HEK293 (cell line): ENCODE data around the gene BCDIN3D.

Source experiments
- BCL11A ChIP-seq: fragments of 450-650 bp; formaldehyde crosslinking; IDR thresholded peaks from 2 replicates; pipeline ENCODE4 v1.5.1; 2016; ENCODE audit warnings: low read depth, missing biosample characterization, missing genetic modification characterization
- ZNF132 ChIP-seq: fragments of 450-650 bp; formaldehyde crosslinking; IDR thresholded peaks from 2 replicates; pipeline ENCODE4 v1.5.1; 2017; ENCODE audit warnings: missing biosample characterization, missing genetic modification characterization, borderline replicate concordance
- ZNF140 ChIP-seq: fragments of 450-650 bp; formaldehyde crosslinking; IDR thresholded peaks from 2 replicates; pipeline ENCODE4 v1.5.1; 2016; ENCODE audit warnings: missing biosample characterization, missing genetic modification characterization
- ZNF560 ChIP-seq: fragments of 450-650 bp; formaldehyde crosslinking; IDR thresholded peaks from 2 replicates; pipeline ENCODE4 v1.5.1; 2017; ENCODE audit warnings: missing biosample characterization, missing genetic modification characterization, borderline replicate concordance
- ZNF792 ChIP-seq: fragments of 450-650 bp; formaldehyde crosslinking; IDR thresholded peaks from 2 replicates; pipeline ENCODE4 v1.5.1; 2016; ENCODE audit warnings: missing biosample characterization, missing genetic modification characterization
- TF ChIP-seq, protein P1 (sequence below): fragments of 450-650 bp; formaldehyde crosslinking; IDR thresholded peaks from 2 replicates; pipeline ENCODE4 v1.5.1; 2016; ENCODE audit warnings: missing biosample characterization, missing genetic modification characterization
- TF ChIP-seq, protein P2 (sequence below): fragments of 450-650 bp; formaldehyde crosslinking; IDR thresholded peaks from 2 replicates; pipeline ENCODE4 v1.5.1; 2016; ENCODE audit warnings: missing biosample characterization, missing genetic modification characterization

DNA sequence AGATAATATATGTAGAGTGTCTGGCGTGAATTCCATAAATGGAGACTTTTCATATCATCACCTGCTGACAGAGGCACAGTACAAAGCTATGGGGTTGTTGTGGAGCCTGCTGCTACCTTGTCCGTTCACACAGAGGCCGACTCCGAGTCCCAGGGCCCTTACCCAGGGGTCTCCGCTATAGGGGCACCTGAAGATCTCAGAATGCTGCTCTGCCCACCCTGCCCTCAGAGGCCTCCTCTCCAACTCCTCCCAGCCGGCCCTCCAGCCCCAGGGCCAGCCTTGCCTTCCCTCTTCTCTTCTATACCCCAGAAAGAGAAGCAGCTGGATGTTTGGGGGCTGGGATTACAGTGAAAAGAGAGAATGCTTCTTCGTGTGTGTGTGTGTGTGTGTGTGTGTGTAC lies 36.0 kb downstream of the BCDIN3D start:
- TF ChIP-seq ZNF560 (no peak), ZNF132 (no peak), ZNF140 (no peak), ZNF792 (no peak), BCL11A (tag by site-specific recombination) (no peak)
- TF ChIP-seq, protein P1, sequence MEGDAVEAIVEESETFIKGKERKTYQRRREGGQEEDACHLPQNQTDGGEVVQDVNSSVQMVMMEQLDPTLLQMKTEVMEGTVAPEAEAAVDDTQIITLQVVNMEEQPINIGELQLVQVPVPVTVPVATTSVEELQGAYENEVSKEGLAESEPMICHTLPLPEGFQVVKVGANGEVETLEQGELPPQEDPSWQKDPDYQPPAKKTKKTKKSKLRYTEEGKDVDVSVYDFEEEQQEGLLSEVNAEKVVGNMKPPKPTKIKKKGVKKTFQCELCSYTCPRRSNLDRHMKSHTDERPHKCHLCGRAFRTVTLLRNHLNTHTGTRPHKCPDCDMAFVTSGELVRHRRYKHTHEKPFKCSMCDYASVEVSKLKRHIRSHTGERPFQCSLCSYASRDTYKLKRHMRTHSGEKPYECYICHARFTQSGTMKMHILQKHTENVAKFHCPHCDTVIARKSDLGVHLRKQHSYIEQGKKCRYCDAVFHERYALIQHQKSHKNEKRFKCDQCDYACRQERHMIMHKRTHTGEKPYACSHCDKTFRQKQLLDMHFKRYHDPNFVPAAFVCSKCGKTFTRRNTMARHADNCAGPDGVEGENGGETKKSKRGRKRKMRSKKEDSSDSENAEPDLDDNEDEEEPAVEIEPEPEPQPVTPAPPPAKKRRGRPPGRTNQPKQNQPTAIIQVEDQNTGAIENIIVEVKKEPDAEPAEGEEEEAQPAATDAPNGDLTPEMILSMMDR = no peak
- TF ChIP-seq, protein P2, sequence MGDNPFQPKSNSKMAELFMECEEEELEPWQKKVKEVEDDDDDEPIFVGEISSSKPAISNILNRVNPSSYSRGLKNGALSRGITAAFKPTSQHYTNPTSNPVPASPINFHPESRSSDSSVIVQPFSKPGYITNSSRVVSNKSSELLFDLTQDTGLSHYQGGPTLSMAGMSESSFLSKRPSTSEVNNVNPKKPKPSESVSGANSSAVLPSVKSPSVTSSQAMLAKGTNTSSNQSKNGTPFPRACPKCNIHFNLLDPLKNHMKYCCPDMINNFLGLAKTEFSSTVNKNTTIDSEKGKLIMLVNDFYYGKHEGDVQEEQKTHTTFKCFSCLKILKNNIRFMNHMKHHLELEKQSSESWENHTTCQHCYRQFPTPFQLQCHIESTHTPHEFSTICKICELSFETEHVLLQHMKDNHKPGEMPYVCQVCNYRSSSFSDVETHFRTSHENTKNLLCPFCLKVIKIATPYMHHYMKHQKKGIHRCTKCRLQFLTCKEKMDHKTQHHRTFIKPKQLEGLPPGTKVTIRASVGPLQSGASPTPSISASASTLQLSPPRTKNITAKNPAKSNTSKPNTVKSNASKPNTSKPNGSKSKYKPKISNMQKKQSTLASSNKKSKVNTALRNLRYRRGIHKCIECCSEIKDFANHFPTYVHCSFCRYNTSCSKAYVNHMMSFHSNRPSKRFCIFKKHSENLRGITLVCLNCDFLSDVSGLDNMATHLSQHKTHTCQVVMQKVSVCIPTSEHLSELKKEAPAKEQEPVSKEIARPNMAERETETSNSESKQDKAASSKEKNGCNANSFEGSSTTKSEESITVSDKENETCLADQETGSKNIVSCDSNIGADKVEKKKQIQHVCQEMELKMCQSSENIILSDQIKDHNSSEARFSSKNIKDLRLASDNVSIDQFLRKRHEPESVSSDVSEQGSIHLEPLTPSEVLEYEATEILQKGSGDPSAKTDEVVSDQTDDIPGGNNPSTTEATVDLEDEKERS (tag by site-specific recombination) = no peak
